Kidney (tissue), 14 donors: ENCODE measurements around the gene TMEM273. TPM values are rescaled to one million over a fixed set of nuclear protein-coding genes. Genes with fewer than 3 reads are reported as not detected.

Experiments
- DNase-seq, 5 donors: peaks; one replicate each; pipeline ENCODE4 v3.0.0-alpha.2; 2013 to 2020
- FAIRE-seq: peaks from 2 replicates; lab custom pipeline; 2012; peaks lifted over from hg19 to GRCh38; lab: Jason Lieb, UNC
- H3K27ac ChIP-seq, 2 donors: one replicate each; pipeline ENCODE4 v1.7.0; 2013; ENCODE audit warnings: low read depth in 2 of 2, low read length in 2 of 2, inconsistent platforms in 1 of 2
- H3K27me3 ChIP-seq: one replicate; pipeline ENCODE4 v1.7.1; 2013; ENCODE audit warnings: low read length, inconsistent platforms; ENCODE audit not compliant: control insufficient read depth, insufficient read depth
- H3K36me3 ChIP-seq, 3 donors: one replicate each; pipeline versions ENCODE4 v1.7.0 to v1.7.1; 2013; ENCODE audit warnings: low read length in 3 of 3, control low read depth in 1 of 3, inconsistent platforms in 1 of 3; ENCODE audit not compliant: insufficient read depth in 3 of 3, control insufficient read depth in 2 of 3
- H3K4me1 ChIP-seq, 3 donors: one replicate each; pipeline versions ENCODE4 v1.7.0 to v1.7.1; 2013; ENCODE audit warnings: low read length in 3 of 3, inconsistent platforms in 1 of 3, low read depth in 1 of 3; ENCODE audit not compliant: control insufficient read depth in 2 of 3, insufficient read depth in 2 of 3
- H3K4me3 ChIP-seq, 3 donors: one replicate each; pipeline versions ENCODE4 v1.7.0 to v1.8.1; 2013; ENCODE audit warnings: low read length in 3 of 3, control low read depth in 1 of 3, inconsistent platforms in 1 of 3
- H3K9ac ChIP-seq, 3 donors: one replicate each; pipeline versions ENCODE4 v1.7.0 to v1.7.1; 2013; ENCODE audit warnings: low read length in 3 of 3, control low read depth in 1 of 3, inconsistent platforms in 1 of 3
- H3K9me3 ChIP-seq, 3 donors: one replicate each; pipeline versions ENCODE4 v1.7.0 to v1.7.1; 2013; ENCODE audit warnings: low read length in 3 of 3, control low read depth in 1 of 3, inconsistent platforms in 1 of 3; ENCODE audit not compliant: control insufficient read depth in 2 of 3, insufficient read depth in 1 of 3
- CTCF ChIP-seq: IDR thresholded peaks from 3 replicates; pipeline ENCODE4 v1.5.1; 2012; ENCODE audit warnings: mild to moderate bottlenecking, moderate library complexity, borderline replicate concordance; ENCODE audit not compliant: insufficient read depth; ENCODE audit errors: extremely low read depth
- intact Hi-C: fragments of 100-400 bp; cut with DNase I; formaldehyde crosslinking; loops from one replicate; pipeline ENCODE4 v1.11.1; 2022
- polyA plus RNA-seq: library from polyadenylated mRNA; stranded (reverse); fragments of 350-450 nt; fragmentation: Illumina TruSeq; extraction: RNeasy Lipid Tissue Mini Kit (QIAGEN cat#74804); gene quantifications from one replicate; pipeline ENCODE4 v1.2.3, GENCODE V29; 2014; ENCODE audit warnings: low read depth, low replicate concordance; ENCODE audit not compliant: insufficient read depth
- total RNA-seq: library from RNA; stranded (reverse); fragmentation: NEBNext Ultra II Directional; extraction: Animal tissue kit (Norgen Biotek cat#: 25700); gene quantifications from one replicate; pipeline ENCODE4 v1.2.1, GENCODE V29; 2021
- donor health status: control.
- donor health status: control.
- donor health status: control.
- donor health status: control.
- donor health status: control.
- donor health status: DM: yes; HTN: yes; CAD: no.
- donor health status: Normal renal cell carcinoma (clear cell type).

The TMEM273 gene
- total and polyA plus RNA-seq, 2 donors from 2014 or later = 3.2 to 16.8 TPM

- Histone ChIP-seq H3K27ac (no peak overlapping the region), H3K9me3 (no peaks in the 10 kb centered on the region), H3K36me3 (no peaks in the 10 kb centered on the region), H3K9ac (no peak overlapping the region), H3K4me1 (peaks cover 0 to 7% (median 4%) of the 10 kb centered on the region in 3 donors), H3K27me3 (no peaks in the 10 kb centered on the region), H3K4me3 (no peak overlapping the region)
- no peak for TF ChIP-seq CTCF
- FAIRE-seq = no peak
- intact Hi-C loops = no loop called here
- DNase-seq = no peak
Observed at GRCh38 chr10:49173201-49173772, 14.9 kb downstream of the TMEM273 start.

GRCh38 chr10:49172777-49173132 is 15.4 kb downstream of the TMEM273 start:
- intact Hi-C loops = no loop called here
- H3K4me1 ChIP-seq = peaks cover 0 to 7% (median 4%) of the 10 kb centered on the region in 3 donors
- no peak for TF ChIP-seq CTCF
- H3K27ac ChIP-seq = no peak overlapping the region
- H3K9ac ChIP-seq = no peak overlapping the region
- FAIRE-seq = no peak
- H3K27me3 ChIP-seq = no peaks in the 10 kb centered on the region
- DNase-seq = no peak
- H3K36me3 ChIP-seq = no peaks in the 10 kb centered on the region
- H3K9me3 ChIP-seq = no peaks in the 10 kb centered on the region
- H3K4me3 ChIP-seq = no peak overlapping the region

- Histone ChIP-seq H3K36me3 (no peaks in the 10 kb centered on the region), H3K27me3 (no peaks in the 10 kb centered on the region), H3K9ac (no peak overlapping the region), H3K27ac (no peak overlapping the region), H3K4me1 (peaks cover 0 to 7% (median 4%) of the 10 kb centered on the region in 3 donors), H3K4me3 (no peak overlapping the region), H3K9me3 (no peaks in the 10 kb centered on the region)
- TF ChIP-seq CTCF = no peak
- DNase-seq = no peak
- intact Hi-C loops = no loop called here
- FAIRE-seq = no peak
Observed at GRCh38 chr10:49172061-49172776, 16.0 kb downstream of the TMEM273 start.
